GM23338 (cell line): ENCODE measurements around the gene ZNF512.

Source experiments
- CREB1 ChIP-seq: fragments of 250-450 bp; sonication (Bioruptor Pico); IDR thresholded peaks from 2 replicates; pipeline ENCODE4 v1.5.0; 2020; ENCODE audit warnings: low read depth, mild to moderate bottlenecking, moderate library complexity
- CTCF ChIP-seq, 2 experiments: fragments of 200-600 bp in 1 of 2; sonication (generic) in 1 of 2; conservative IDR thresholded peaks; 2 replicates each; pipeline versions ENCODE4 v1.5.1 to v1.6.1; 2016 to 2017; ENCODE audit warnings: antibody characterized with exemption in 2 of 2, low read depth in 2 of 2, mild to moderate bottlenecking in 2 of 2, moderate library complexity in 1 of 2
- JUNB ChIP-seq: IDR thresholded peaks from one replicate; pipeline ENCODE4 v1.6.1; 2016; ENCODE audit warnings: antibody characterized with exemption; ENCODE audit not compliant: unreplicated experiment
- POLR2AphosphoS5 ChIP-seq: IDR thresholded peaks from 2 replicates; pipeline ENCODE4 v1.6.1; 2016; ENCODE audit warnings: antibody characterized with exemption, low read depth
- REST ChIP-seq: IDR thresholded peaks from one replicate; pipeline ENCODE4 v1.6.1; 2018; ENCODE audit warnings: antibody characterized with exemption; ENCODE audit not compliant: unreplicated experiment
- ZNF114 ChIP-seq: fragments of 250-450 bp; sonication (Bioruptor Pico); IDR thresholded peaks from 2 replicates; pipeline ENCODE4 v1.5.0; 2020; ENCODE audit warnings: mild to moderate bottlenecking, moderate library complexity

GRCh38 chr2:27628767-27629709 is 46.2 kb downstream of the ZNF512 start, which contains the start of the genes CCDC121 and GPN1:
- TF ChIP-seq CTCF (conservative IDR thresholded peaks at IDR 0.05; ENCODE audit: low read depth in 2 of 2) (no peak), CREB1 (CRISPR knock-in tag) (peak; percentile 74), POLR2AphosphoS5 (peak; percentile 93), JUNB (no peak), REST (no peak), ZNF114 (CRISPR knock-in tag) (no peak)
